Urinary bladder (tissue), 4 donors: ENCODE data around the gene PFKL. TPM values are rescaled to one million over a fixed set of nuclear protein-coding genes. Genes with fewer than 3 reads are reported as not detected.

ENCODE experiments used
- DNase-seq: peaks from one replicate; pipeline ENCODE4 v3.0.0-alpha.2; 2015; ENCODE audit errors: extremely low spot score
- H3K27ac ChIP-seq: one replicate; pipeline ENCODE4 v1.5.1; 2013; ENCODE audit warnings: low read depth, mild to moderate bottlenecking, moderate library complexity
- H3K36me3 ChIP-seq: one replicate; pipeline ENCODE4 v1.6.1; 2013; ENCODE audit warnings: mild to moderate bottlenecking, moderate library complexity; ENCODE audit not compliant: insufficient read depth
- H3K4me1 ChIP-seq: one replicate; pipeline ENCODE4 v1.6.1; 2013; ENCODE audit warnings: mild to moderate bottlenecking, moderate library complexity; ENCODE audit not compliant: insufficient read depth
- H3K4me3 ChIP-seq: one replicate; pipeline ENCODE4 v1.5.1; 2013; ENCODE audit warnings: low read depth, low read length
- WGBS: extraction: QIAGEN DNeasy Blood & Tissue Kit; methylation state at CpG from one replicate; pipeline ENCODE4 v1.1.7; 2013; 5-methylcytosine and 5-hydroxymethylcytosine counted together
- polyA plus RNA-seq: library from polyadenylated mRNA; stranded (reverse); fragments of 200-250 nt; gene quantifications from one replicate; pipeline ENCODE4 v1.2.3, GENCODE V29; 2013
- total RNA-seq: library from RNA; depleted of rRNA; stranded (reverse); fragments of >200 nt; gene quantifications from one replicate; pipeline ENCODE4 v1.2.3, GENCODE V29; 2014
- donor health status: healthy with polysubstance abuse.
- donor health status: healthy.

The PFKL gene
- total and polyA plus RNA-seq, 2 donors: 74.8 to 116 TPM

GRCh38 chr21:44327603-44327974, 27.7 kb downstream of the PFKL start:
- Histone ChIP-seq H3K4me1 (no peaks in the 10 kb centered on the region), H3K36me3 (peaks cover 8% of the 10 kb centered on the region), H3K27ac (no peak overlapping the region), H3K4me3 (no peak overlapping the region)
- no peak for DNase-seq
- WGBS: 89% methylated on average over 11 of the region's 11 CpGs

- 82% methylated on average over 25 of the region's 25 CpGs for WGBS
- no peaks in the 10 kb centered on the region for H3K4me1 ChIP-seq
- DNase-seq: no peak
- peaks cover 5% of the 10 kb centered on the region for H3K36me3 ChIP-seq
- H3K27ac ChIP-seq: no peak overlapping the region
- H3K4me3 ChIP-seq: no peak overlapping the region
These were observed 28.5 kb downstream of the PFKL start for GRCh38 chr21:44328242-44328895.

GRCh38 chr21:44329086-44329889, 29.4 kb downstream of the PFKL start:
- no peaks in the 10 kb centered on the region for H3K4me1 ChIP-seq
- no peak overlapping the region for H3K4me3 ChIP-seq
- WGBS: 77% methylated on average over 26 of the region's 26 CpGs
- no peak overlapping the region for H3K27ac ChIP-seq
- no peak for DNase-seq
- peaks cover 5% of the 10 kb centered on the region for H3K36me3 ChIP-seq

- peaks cover 3% of the 10 kb centered on the region for H3K36me3 ChIP-seq
- H3K27ac ChIP-seq: no peak overlapping the region
- WGBS: 88% methylated on average over 44 of the region's 44 CpGs
- no peak overlapping the region for H3K4me3 ChIP-seq
- DNase-seq: no peak
- no peaks in the 10 kb centered on the region for H3K4me1 ChIP-seq
These were observed 30.3 kb downstream of the PFKL start for GRCh38 chr21:44329971-44330681.

GRCh38 chr21:44330698-44331097, 30.8 kb downstream of the PFKL start:
- peaks cover 2% of the 10 kb centered on the region for H3K36me3 ChIP-seq
- WGBS: 87% methylated on average over 18 of the region's 18 CpGs

GRCh38 chr21:44331209-44331608, 31.4 kb downstream of the PFKL start:
- no peak for DNase-seq
- Histone ChIP-seq H3K4me1 (no peaks in the 10 kb centered on the region), H3K27ac (no peak overlapping the region), H3K4me3 (no peak overlapping the region), H3K36me3 (peaks cover 2% of the 10 kb centered on the region)
- WGBS: 89% methylated on average over 16 of the region's 16 CpGs

More at GRCh38 chr21:44330698-44331097, 30.8 kb downstream of the PFKL start:
- DNase-seq: no peak
- Histone ChIP-seq H3K27ac (no peak overlapping the region), H3K4me3 (no peak overlapping the region), H3K4me1 (no peaks in the 10 kb centered on the region)

GRCh38 chr21:44331650-44332307, 31.9 kb downstream of the PFKL start:
- no peaks in the 10 kb centered on the region for H3K4me1 ChIP-seq
- no peak for DNase-seq
- peaks cover 2% of the 10 kb centered on the region for H3K36me3 ChIP-seq
- H3K4me3 ChIP-seq: no peak overlapping the region
- 74% methylated on average over 20 of the region's 20 CpGs for WGBS
- no peak overlapping the region for H3K27ac ChIP-seq

- Histone ChIP-seq H3K4me1 (no peaks in the 10 kb centered on the region), H3K36me3 (peaks cover 2% of the 10 kb centered on the region), H3K4me3 (no peak overlapping the region), H3K27ac (no peak overlapping the region)
- 91% methylated on average over 17 of the region's 17 CpGs for WGBS
- no peak for DNase-seq
These were observed 32.5 kb downstream of the PFKL start for GRCh38 chr21:44332383-44332782.

GRCh38 chr21:44332965-44333364, 33.1 kb downstream of the PFKL start:
- DNase-seq: no peak
- Histone ChIP-seq H3K27ac (no peak overlapping the region), H3K4me1 (no peaks in the 10 kb centered on the region), H3K4me3 (no peak overlapping the region), H3K36me3 (peaks cover 2% of the 10 kb centered on the region)
- 95% methylated on average over 22 of the region's 22 CpGs for WGBS

- Histone ChIP-seq H3K27ac (no peak overlapping the region), H3K36me3 (peaks cover 2% of the 10 kb centered on the region), H3K4me3 (no peak overlapping the region), H3K4me1 (no peaks in the 10 kb centered on the region)
- no peak for DNase-seq
- WGBS: 68% methylated on average over 45 of the region's 45 CpGs
These were observed 33.9 kb downstream of the PFKL start for GRCh38 chr21:44333509-44334328.

- Histone ChIP-seq H3K27ac (no peak overlapping the region), H3K36me3 (peaks cover 2% of the 10 kb centered on the region), H3K4me1 (no peaks in the 10 kb centered on the region), H3K4me3 (no peak overlapping the region)
- 84% methylated on average over 25 of the region's 26 CpGs for WGBS
- DNase-seq: no peak
These were observed 34.6 kb downstream of the PFKL start for GRCh38 chr21:44334329-44335030.

GRCh38 chr21:44335266-44336059, 35.6 kb downstream of the PFKL start:
- Histone ChIP-seq H3K36me3 (peaks cover 2% of the 10 kb centered on the region), H3K4me1 (no peaks in the 10 kb centered on the region), H3K4me3 (no peak overlapping the region), H3K27ac (no peak overlapping the region)
- no peak for DNase-seq
- WGBS: 96% methylated on average over 23 of the region's 24 CpGs
